Stimulated activated CD8-positive, alpha-beta memory T cell treated with anti-CD3 and anti-CD28 coated beads, Interleukin-15, amount 100 ng/mL, for 48 hours (primary cell): Measurements from ENCODE around the gene MLX.

Experiments
- DNase-seq, 2 donors: peaks; one replicate each; pipeline ENCODE4 v3.0.0-alpha.2; 2020; ENCODE audit warnings: low read depth in 2 of 2

MLX gene

DNA sequence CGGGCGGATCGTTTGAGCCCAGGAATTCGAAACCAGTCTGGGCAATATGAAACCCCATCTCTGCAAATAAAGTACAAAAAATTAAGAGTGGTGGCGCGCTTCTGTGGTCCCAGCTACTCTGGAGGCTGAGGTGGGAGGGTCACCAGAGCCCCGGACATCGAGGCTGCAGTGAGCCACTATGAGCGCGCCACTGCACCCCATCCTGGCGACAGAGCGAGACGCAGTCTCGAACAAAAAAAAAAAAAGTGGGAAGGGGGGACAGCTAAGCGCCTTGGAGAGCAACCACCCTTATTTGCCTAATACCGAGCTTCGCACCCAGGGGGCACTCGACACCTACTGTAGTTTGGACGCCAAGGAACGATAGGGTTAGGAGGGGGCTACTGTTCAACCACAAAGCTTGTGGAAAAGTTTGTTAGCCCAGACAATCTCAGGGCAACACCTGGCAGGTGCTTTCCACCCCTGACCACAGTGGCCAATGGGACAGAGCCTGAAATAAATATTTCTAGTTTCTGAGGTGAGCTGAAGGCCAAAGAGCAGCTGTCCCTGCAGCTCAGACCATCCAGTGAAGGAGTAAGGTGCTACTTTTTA is 11.5 kb downstream of the MLX start:
- peak; percentile 51 to 56 for DNase-seq

DNA sequence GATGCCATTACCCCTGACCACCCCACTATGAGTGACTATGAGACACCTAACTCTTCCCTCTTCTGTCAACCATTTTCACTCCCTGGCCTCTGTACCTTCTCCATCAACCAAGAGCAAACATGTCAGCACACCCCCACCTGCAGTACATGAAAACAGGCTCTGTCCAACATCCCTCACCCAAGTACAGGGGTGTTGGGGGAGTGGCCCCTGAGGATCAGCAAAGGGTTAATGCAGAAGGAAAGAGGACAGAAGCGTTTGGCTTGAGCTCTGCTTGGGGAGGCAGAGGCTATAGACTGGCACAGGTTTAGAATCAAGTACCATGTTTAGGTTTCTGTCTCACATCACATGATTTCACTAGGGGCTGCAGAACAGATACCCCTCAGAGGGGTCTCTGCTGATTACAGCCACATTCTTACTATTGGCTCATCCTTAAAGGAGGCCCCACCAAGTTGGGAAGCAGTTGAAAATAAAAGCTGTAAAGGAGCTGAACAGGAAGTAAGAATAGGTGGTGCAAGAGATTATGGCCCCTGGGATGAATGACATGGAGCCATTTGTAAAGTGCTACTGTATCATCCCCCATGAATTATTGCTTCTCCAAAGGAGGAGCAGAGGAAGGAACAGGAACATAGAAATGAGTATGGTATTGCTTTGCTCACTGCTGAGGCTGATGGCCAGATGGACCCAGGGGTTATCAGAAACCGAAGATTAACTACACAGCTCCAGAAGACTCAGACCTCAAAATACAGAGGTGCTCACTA is 13.1 kb downstream of the MLX start:
- no peak for DNase-seq

DNA sequence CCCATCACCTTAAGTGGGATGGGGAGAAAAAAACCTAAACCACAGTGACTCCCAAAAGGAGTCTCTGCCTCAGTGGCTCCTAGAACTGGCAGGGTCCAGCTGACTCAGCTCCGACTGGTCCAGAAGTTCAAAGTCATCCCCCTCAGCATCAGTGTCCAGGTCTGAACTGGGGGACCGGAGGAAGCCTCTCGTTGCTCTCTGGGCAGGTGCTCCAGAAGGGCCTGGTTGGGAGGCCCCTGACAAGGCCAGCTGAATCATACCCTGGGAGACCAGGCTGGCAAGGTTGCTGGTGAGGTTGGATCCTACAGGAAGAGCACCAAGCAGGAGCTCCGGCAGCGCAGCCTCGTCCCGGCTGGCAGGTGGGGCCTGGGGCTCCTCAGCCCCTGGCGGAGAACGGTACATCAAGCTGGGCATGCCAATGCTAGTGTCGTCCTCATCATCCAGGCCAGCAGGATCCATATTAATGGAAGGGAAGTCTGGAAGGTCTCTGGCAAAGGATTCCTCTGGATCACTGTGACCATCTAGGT is 14.9 kb downstream of the MLX start:
- no peak for DNase-seq

DNA sequence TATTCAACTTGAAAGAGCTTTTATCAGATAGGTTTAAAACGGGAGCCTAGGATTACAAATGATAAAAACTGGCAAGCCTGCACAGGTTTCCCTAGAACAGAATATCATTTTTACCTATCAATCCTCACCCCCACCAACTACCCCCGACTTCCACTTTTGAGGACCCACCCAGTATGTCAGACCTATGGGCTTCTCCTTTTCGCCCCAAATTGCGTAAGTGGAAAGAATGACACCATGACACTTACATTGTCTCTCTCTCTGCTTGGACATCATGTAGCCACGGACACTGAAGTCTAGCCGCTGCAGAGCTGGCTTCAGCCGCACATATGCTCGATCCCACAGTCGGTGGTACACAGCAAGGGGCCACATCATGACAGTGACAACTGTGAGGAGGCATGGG is 18.0 kb downstream of the MLX start:
- no peak for DNase-seq

DNA sequence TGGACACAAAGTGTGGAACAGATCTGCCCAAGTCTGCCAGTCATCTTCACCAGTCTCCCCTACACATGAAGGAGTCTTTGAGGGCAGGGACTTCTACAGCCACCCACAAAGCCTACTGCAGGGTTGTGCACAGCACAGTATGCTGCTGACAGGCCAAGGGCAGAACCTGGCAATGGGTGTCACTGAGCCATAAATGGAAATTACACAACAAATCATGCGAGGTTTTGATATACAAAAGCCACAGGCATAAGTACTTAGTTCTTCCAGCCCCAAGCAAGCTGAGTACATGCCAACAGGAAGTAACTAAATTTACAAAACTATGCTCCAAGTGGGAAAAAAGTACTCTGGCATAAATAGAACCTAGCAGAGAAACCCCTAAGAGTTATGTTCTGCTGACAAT is 18.5 kb downstream of the MLX start:
- no peak for DNase-seq

DNA sequence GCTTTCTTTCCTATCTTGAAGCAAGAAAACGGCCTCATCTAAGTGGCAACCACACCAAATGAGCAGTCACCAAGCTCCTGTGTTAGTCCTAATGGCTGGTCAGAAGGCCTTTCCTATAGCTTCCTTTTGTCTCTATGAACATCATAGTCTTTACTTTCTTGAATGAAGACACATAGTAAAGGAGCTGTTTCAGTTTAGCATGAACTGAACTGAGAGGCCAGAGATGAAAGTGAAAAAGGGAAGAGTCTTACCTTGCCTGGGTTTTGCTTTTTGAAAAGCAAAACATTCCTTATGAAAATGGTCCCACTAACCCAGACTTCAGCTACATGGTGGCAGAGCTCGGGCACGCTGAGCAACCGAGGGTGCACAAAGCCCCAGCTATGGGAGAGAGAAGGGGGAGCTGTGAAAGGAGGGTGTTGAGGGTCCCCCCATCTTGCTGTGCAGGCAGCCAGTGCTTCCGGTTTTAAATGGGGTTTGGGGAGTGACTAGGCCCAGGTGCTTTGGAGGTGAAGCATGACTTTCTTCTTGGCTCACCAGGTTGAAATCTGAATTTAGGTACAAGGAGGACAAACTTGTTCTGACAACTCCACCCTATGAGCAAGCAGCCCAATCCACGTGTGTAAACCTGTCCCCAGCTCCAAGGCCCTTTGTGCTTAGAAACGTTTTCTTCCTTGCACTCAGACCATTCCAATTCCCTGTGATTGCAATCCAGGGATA is 19.8 kb downstream of the MLX start:
- no peak for DNase-seq

DNA sequence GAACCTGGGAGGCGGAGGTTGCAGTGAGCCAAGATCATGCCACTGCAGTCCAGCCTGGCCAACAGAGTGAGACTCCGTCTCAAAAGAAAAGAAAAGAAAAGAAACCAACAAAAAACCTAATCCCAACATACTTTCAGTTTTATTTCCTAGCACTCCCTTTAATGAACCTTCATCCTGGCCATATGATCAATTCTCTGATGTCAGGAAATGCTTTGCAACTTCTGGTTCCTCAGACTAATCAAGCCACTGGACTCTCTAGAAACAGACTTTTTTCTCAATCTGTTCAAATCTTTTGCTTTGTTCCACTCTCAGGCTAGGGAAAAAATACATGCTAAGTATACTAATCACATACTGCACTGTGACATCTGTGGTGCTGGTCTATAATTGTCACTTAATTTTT is 24.0 kb downstream of the MLX start:
- DNase-seq: no peak

DNA sequence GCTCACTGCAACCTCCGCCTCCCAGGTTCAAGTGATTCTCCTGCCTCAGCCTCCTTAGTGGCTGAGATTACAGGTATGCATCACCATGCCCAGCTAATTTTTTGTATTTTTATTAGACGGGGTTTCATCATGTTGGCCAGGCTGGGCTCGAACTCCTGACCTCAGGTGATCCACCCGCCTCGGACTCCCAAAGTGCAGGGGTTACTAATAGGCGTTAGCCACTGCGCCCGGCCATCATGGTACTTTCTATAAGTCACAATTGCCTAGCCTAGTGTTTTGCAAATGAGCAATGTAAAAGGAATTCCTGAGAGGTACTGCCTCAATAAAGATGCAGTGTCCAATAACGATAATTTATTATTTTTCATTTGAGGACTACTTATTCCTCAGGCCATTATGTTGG is 24.5 kb downstream of the MLX start:
- DNase-seq: no peak

DNA sequence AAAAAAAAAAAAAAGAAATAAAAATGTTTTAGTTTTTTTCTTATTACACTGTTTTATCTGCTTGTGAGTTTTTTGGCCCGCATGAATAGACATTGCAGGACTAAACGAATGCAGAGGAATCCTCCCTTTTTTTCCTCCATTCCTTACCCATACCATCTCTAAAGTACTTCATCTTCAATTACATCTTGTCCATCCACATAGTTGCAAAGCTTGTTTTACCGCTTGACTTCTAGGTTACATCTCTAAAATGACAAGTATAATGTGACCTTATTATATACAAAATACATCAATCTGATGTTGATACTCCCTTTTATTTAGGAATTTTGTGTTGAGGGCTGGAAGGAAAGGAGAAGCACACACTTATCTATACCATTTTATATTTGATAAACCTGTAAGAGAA is 29.5 kb downstream of the MLX start:
- no peak for DNase-seq

DNA sequence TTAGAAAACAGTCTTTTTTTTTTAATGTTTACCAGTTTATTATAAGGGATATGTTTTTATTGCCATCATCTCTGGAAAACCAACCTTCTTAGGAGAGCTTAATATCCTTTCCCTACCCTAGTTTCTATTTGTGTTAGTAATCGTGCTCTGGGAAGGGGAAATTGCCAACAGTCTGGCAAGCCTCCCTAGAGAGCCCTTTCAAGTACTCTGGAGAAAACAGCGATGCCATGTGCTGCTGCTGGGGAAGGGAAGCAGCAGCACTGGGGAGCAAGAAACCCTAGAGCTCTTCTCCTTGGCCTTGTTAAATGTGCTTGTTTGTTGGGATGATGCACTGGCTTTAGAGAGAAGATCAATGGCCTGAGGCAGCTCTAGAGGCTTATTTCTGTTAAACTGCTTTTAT is 32.0 kb downstream of the MLX start:
- DNase-seq: no peak

DNA sequence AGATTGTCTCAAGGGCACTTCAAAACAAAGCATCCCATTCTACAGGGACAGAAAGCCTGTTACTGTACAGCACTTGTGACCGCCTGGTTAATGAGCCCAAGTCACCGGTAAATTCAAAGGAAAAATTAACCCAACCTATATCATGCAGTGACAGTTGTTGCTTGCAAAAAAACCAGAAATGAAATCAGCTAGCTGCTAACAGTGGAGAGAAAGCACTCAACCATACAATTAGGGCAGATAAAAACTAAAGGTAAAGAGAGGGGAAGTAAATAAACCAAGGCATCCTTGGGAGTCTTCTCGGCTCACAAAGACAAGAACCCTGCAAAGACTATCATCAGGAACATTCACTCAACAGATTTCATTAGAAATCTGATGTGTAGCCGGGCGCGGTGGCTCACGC is 36.4 kb downstream of the MLX start:
- no peak for DNase-seq

DNA sequence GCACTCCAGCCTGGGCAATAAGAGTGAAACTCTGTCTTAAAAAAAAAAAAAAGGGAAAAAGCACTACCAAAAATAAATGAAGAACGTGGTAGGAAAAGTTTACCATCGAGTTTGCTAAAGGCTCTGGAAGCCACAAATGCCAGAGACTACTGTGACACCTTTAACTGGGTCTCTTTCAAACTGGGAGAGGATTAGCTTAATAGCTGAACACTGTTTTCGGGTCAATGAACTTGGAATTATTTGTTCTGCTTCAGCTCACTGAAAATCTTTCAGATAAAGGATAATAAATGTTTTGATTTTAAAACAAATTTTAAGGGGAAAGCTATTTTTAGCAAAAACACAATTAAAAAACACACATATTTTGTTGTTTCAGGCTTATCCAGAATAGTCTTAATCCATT is 40.9 kb downstream of the MLX start:
- DNase-seq: no peak

DNA sequence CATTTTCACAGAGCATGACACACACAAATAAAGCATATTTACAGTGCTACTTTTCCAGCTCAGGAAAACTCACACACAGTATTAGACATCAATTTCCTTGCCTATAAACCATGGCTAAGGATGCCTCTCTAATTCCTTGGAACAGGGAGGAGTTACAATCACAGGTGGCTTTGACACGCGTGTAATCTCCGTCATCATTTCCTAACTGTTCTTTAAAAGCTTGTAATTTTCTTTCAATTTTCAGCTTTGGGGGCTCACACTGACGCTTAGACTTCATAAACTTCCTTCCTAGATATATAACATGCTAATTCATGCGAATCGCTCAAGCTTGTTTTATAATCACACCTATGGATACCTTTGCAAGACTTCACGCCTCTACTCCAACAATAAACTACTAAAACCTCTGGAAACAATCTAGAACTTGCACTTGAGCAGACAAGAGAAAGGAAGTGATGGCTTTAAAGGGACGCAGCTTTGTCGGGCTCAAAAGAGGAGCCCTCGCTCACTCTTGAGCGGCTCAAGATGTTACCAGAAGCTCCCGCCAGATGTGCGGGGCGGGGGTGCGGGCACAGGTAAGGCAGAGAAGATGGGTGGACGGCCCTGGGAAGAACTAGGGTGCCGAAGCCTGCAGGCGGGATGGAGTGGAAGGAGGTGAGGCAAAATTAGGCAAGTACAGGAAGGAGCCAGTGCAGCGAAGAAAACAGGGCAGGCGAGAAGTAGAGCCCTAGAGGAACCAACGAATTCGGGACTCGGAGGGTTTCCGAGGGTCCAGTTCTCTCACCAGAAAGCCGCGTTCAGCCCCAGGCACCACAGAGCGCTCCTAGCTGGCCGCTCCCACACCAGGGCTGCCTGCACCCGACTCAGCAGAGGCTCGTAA is 41.6 kb downstream of the MLX start:
- no peak for DNase-seq

DNA sequence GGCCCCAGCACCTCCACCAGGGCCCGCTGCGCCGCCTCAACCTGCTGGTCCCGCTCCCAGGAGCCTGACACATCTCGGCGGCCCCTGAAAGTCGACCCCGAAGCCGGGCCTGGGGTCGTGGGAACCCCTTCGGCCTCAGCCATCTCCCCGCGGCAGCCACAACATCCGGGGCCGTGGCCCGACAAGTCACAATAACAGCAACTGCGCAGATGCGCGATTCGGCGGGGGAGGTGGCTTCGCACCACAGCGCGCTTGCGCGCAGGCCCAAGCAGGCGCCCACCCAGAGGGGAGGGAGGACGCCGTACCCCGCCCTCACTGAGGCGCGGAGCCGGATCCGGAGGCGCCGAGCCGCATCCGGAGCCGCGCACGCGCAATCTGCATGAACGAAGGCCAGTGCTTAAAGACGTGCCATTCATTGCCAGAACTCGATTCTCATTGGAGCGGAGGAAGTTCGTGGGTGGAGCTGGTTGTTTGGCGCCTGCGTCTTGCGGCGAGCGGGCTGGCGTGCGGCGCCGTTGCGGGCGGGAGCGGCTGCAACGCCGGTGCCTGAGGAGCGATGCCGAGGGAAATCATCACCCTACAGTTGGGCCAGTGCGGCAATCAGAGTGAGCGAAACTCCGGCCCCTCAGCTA is 42.4 kb downstream of the MLX start, which contains the start of the genes RETREG3 and TUBG1:
TSS of gene RETREG3 (minus strand) at position 193 of the 632 bp plus-strand sequence. CDS start at position 143, 50 bp downstream.
TSS of gene TUBG1 (plus strand) at position 502 of the 632 bp plus-strand sequence. CDS start at position 557, 55 bp downstream.
- peak; percentile 99 to 100 for DNase-seq

DNA sequence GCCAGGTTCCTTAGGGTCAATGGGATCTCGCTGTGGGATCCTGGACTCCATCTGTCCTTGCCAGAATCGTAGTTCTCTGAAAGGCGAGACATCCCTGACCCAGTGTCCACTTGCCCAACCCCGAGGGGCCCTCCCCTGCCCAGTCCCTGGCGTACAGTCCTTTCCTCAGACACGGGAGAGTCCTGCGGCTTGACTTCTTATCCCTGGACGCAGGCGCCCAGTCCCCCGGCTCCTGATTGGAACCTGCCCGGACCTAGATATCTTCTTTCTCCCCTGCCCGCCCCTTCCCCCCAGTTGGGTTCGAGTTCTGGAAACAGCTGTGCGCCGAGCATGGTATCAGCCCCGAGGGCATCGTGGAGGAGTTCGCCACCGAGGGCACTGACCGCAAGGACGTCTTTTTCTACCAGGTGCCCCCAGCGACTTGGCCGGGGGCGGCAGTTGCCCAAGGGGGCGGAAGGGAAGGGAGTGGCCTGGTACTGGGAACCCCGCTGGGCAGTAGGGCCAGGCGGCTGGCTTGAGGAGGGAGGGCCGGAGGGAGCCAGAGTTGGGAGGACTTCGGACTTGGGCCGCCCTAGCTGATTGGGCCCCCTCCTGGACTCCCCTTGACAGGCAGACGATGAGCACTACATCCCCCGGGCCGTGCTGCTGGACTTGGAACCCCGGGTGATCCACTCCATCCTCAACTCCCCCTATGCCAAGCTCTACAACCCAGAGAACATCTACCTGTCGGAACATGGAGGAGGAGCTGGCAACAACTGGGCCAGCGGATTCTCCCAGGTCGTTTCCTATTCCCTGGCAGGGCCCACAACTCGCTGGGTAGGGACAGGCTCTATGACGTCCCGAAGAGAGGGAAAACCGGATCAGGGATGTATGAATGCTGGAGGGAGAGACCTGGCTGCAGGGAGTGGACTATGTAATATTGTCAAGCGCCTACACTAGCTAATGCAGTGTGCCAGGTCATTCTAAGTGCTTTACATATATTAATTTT is 43.2 kb downstream of the MLX start:
- DNase-seq: peak in 1 of 2 donors; percentile 3

DNA sequence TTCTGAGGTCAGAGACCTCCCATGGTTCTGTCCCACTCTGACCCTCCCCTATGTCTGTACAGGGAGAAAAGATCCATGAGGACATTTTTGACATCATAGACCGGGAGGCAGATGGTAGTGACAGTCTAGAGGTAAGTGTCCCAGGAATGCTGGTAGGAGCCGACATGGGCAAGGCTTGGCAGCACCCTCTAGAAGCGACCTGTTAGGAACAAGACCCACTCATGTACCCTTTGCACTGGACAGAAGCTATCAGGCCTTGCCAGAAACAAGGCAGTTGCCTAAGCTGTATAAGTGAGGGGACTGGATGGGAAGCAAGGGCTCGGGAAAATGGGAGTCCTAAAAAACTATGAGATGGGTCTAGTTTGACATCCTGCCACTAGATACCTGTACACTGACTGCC is 45.1 kb downstream of the MLX start:
- no peak for DNase-seq

DNA sequence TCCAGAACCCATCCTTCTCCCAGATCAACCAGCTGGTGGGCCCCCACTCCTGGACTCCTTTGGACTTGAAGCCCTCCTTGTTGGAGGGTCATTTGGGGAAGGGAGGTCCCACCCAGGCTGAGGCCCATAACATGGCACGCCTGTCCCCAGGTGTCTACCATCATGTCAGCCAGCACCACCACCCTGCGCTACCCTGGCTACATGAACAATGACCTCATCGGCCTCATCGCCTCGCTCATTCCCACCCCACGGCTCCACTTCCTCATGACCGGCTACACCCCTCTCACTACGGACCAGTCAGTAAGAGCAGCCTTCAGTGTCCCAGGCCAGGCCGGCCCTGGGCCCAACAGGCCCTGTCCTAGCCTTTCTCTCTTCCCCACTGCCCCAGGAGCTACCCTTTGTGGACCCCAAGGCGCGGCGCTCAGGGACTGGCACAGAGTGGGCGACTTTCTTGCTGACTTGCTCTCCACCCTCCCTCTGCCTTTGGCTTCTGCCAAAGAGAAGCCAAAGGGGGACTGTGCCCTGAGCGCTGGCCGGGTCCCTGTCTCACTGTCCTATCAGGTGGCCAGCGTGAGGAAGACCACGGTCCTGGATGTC is 46.9 kb downstream of the MLX start:
- no peak for DNase-seq

DNA sequence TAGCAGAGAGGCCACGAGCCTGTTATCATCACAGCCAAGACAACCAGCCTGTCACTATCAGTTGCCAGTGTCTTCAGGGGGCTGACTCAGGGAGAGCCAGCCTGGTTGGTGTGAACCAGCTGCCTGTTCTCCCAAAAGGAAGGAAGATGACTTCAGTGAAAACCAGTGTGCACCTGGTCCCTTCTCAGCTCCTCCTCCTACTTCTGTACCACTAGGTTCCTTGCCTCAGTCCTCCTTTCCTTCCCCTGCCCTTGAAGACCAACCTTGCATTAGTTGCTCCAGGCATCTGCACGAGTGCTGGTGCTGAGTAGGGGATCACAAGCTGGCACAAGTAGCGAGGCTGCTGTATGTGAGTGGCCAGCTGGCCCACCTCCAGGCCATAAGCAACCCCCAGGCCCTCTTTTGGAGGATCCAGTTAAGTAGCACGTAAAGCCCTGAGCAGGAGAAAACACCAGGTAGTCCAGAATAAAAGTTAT is 51.1 kb downstream of the MLX start:
- no peak for DNase-seq

DNA sequence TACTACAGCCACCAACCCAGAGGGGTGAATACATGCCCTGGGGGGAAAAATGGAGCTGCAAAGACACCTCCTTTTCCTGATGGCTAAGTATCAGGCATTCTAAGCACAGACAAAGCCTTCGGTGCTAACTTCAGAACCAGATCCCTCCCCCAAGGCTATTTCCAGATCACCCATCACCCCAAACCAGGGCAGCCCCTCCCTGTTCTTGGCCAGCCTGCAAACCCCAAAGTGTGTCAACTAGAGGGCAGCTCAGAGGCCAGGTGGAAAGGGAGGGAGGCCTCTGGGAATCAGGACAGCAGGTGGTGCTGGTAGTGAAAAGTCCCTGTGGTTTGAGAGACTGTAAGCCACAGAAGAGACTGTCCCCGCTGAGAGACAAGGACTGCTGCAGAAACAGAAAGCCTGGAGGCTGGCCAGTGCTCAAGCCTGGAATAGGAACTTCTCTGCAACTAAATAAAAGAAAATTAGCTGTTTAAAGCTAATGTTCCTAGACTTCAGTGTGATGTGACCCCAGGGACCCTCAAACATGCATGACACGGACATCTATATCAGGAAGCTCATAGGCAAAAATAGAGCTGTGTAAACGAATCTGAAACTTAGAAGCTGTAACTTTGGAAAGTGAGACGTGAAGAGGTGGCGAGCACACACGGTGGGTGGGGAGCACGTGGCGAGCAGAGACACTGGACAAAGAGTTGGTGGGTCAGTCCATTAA is 51.7 kb downstream of the MLX start:
- no peak for DNase-seq
